ENCODE measurements around the gene FYN.

FYN gene

GRCh38 chr6:111920578-111920977, 47.3 kb upstream of the FYN start:
- no peak overlapping the region for H3K27ac ChIP-seq (ENCODE audit: low read depth, low read length)
- H3K9me3 ChIP-seq (ENCODE audit: control insufficient read depth, insufficient read depth, low read length) = no peaks in the 10 kb centered on the region
- H3K27me3 ChIP-seq (ENCODE audit: control insufficient read depth, low read length) = peaks cover 28% of the 10 kb centered on the region
- no peaks in the 10 kb centered on the region for H4K20me1 ChIP-seq (ENCODE audit: control insufficient read depth, insufficient read depth, low read depth, low read length)
- H3K36me3 ChIP-seq (ENCODE audit: control insufficient read depth, low read length) = no peaks in the 10 kb centered on the region
- no peak overlapping the region for H3K4me2 ChIP-seq (ENCODE audit: low read length)
- H3K4me3 ChIP-seq (ENCODE audit: low read length) = no peak overlapping the region
- H3F3A ChIP-seq (ENCODE audit: control insufficient read depth, insufficient read depth) = no peaks in the 10 kb centered on the region
- H3K4me1 ChIP-seq (ENCODE audit: control insufficient read depth, low read length) = no peaks in the 10 kb centered on the region
- no peaks in the 10 kb centered on the region for H3K79me2 ChIP-seq (ENCODE audit: control insufficient read depth, low read length)
- no peaks in the 10 kb centered on the region for H3K9me2 ChIP-seq (replicated peaks; ENCODE audit: control insufficient read depth, low read length)
- TF ChIP-seq EZH2phosphoT487 (IDR thresholded peaks at IDR 0.05; ENCODE audit: borderline replicate concordance, low read length) = no peak
- TF ChIP-seq, protein P1, sequence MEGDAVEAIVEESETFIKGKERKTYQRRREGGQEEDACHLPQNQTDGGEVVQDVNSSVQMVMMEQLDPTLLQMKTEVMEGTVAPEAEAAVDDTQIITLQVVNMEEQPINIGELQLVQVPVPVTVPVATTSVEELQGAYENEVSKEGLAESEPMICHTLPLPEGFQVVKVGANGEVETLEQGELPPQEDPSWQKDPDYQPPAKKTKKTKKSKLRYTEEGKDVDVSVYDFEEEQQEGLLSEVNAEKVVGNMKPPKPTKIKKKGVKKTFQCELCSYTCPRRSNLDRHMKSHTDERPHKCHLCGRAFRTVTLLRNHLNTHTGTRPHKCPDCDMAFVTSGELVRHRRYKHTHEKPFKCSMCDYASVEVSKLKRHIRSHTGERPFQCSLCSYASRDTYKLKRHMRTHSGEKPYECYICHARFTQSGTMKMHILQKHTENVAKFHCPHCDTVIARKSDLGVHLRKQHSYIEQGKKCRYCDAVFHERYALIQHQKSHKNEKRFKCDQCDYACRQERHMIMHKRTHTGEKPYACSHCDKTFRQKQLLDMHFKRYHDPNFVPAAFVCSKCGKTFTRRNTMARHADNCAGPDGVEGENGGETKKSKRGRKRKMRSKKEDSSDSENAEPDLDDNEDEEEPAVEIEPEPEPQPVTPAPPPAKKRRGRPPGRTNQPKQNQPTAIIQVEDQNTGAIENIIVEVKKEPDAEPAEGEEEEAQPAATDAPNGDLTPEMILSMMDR (IDR thresholded peaks at IDR 0.05; ENCODE audit: low read depth, low read length, poor library complexity, severe bottlenecking) = no peak

- no peaks in the 10 kb centered on the region for H3K4me1 ChIP-seq (ENCODE audit: control insufficient read depth, low read length)
- H3K4me3 ChIP-seq (ENCODE audit: low read length) = no peak overlapping the region
- no peaks in the 10 kb centered on the region for H3F3A ChIP-seq (ENCODE audit: control insufficient read depth, insufficient read depth)
- no peaks in the 10 kb centered on the region for H3K79me2 ChIP-seq (ENCODE audit: control insufficient read depth, low read length)
- no peaks in the 10 kb centered on the region for H4K20me1 ChIP-seq (ENCODE audit: control insufficient read depth, insufficient read depth, low read depth, low read length)
- H3K36me3 ChIP-seq (ENCODE audit: control insufficient read depth, low read length) = no peaks in the 10 kb centered on the region
- no peaks in the 10 kb centered on the region for H3K9me2 ChIP-seq (replicated peaks; ENCODE audit: control insufficient read depth, low read length)
- H3K4me2 ChIP-seq (ENCODE audit: low read length) = no peak overlapping the region
- peaks cover 17% of the 10 kb centered on the region for H3K27me3 ChIP-seq (ENCODE audit: control insufficient read depth, low read length)
- no peak overlapping the region for H3K27ac ChIP-seq (ENCODE audit: low read depth, low read length)
- TF ChIP-seq, protein P1 (IDR thresholded peaks at IDR 0.05; ENCODE audit: low read depth, low read length, poor library complexity, severe bottlenecking) = no peak
- no peaks in the 10 kb centered on the region for H3K9me3 ChIP-seq (ENCODE audit: control insufficient read depth, insufficient read depth, low read length)
Measured at GRCh38 chr6:111918825-111919224, 45.6 kb upstream of the FYN start.

GRCh38 chr6:111916747-111917146, 43.5 kb upstream of the FYN start:
- no peak overlapping the region for H3K27ac ChIP-seq (ENCODE audit: low read depth, low read length)
- no peak overlapping the region for H3K4me3 ChIP-seq (ENCODE audit: low read length)
- H4K20me1 ChIP-seq (ENCODE audit: control insufficient read depth, insufficient read depth, low read depth, low read length) = no peaks in the 10 kb centered on the region
- no peak overlapping the region for H3K4me2 ChIP-seq (ENCODE audit: low read length)
- no peaks in the 10 kb centered on the region for H3K36me3 ChIP-seq (ENCODE audit: control insufficient read depth, low read length)
- peaks cover 4% of the 10 kb centered on the region; the same call in 1 of the 2 replicates for H3K27me3 ChIP-seq (ENCODE audit: control insufficient read depth, low read length)
- no peaks in the 10 kb centered on the region for H3K9me2 ChIP-seq (replicated peaks; ENCODE audit: control insufficient read depth, low read length)
- H3K79me2 ChIP-seq (ENCODE audit: control insufficient read depth, low read length) = no peaks in the 10 kb centered on the region
- H3K4me1 ChIP-seq (ENCODE audit: control insufficient read depth, low read length) = no peaks in the 10 kb centered on the region
- H3F3A ChIP-seq (ENCODE audit: control insufficient read depth, insufficient read depth) = no peaks in the 10 kb centered on the region
- H3K9me3 ChIP-seq (ENCODE audit: control insufficient read depth, insufficient read depth, low read length) = no peaks in the 10 kb centered on the region
- TF ChIP-seq EZH2phosphoT487 (IDR thresholded peaks at IDR 0.05; ENCODE audit: borderline replicate concordance, low read length) = no peak

- Histone ChIP-seq H3K79me2 (ENCODE audit: control insufficient read depth, low read length) (no peaks in the 10 kb centered on the region), H3K36me3 (ENCODE audit: control insufficient read depth, low read length) (no peaks in the 10 kb centered on the region), H3K9me2 (replicated peaks; ENCODE audit: control insufficient read depth, low read length) (no peaks in the 10 kb centered on the region), H3K27me3 (ENCODE audit: control insufficient read depth, low read length) (no peaks in the 10 kb centered on the region), H3K27ac (ENCODE audit: low read depth, low read length) (no peak overlapping the region), H3K4me3 (ENCODE audit: low read length) (no peak overlapping the region), H3K4me2 (ENCODE audit: low read length) (no peak overlapping the region), H3K4me1 (ENCODE audit: control insufficient read depth, low read length) (no peaks in the 10 kb centered on the region), H3K9me3 (ENCODE audit: control insufficient read depth, insufficient read depth, low read length) (no peaks in the 10 kb centered on the region), H3F3A (ENCODE audit: control insufficient read depth, insufficient read depth) (no peaks in the 10 kb centered on the region), H4K20me1 (ENCODE audit: control insufficient read depth, insufficient read depth, low read depth, low read length) (no peaks in the 10 kb centered on the region)
- TF ChIP-seq, protein P1 (IDR thresholded peaks at IDR 0.05; ENCODE audit: low read depth, low read length, poor library complexity, severe bottlenecking) = no peak
- no peak for TF ChIP-seq EZH2phosphoT487 (IDR thresholded peaks at IDR 0.05; ENCODE audit: borderline replicate concordance, low read length)
Measured at GRCh38 chr6:111914617-111915016, 41.4 kb upstream of the FYN start.

Data from DOHH2 (cell line).